PC-3 (cell line): ENCODE measurements around the gene FSTL4. TPM values are rescaled to one million over a fixed set of nuclear protein-coding genes. Genes with fewer than 3 reads are reported as not detected.

Experiments used
- ATAC-seq: fragments of 200-7000 bp; cut with Tn5 transposase; 2 replicates; pipeline ENCODE4 v1.9.1; 2020; ENCODE audit warnings: mild to moderate bottlenecking, moderate library complexity
- BruUV-seq: library from RNA; stranded (reverse); fragments of 400-500 nt; replicated peaks from 2 replicates; lab custom pipeline; 2021; lab: Mats Ljungman, UMichigan
- CTCF ChIA-PET: fragments of 300-600 bp; sonication (Branson Sonifier 250); formaldehyde crosslinking; loops from one replicate; lab custom pipeline; 2022; ENCODE audit warnings: antibody characterized with exemption; lab: Charles Lee
- POLR2A ChIA-PET: fragments of 300-600 bp; sonication (Branson Sonifier 250); formaldehyde crosslinking; loops from one replicate; lab custom pipeline; 2022; ENCODE audit warnings: antibody characterized with exemption; ENCODE audit not compliant: unreplicated experiment; lab: Charles Lee
- DNase-seq: peaks from one replicate; pipeline ENCODE4 v3.0.0-alpha.2; 2015
- H2AFZ ChIP-seq: fragments of 300-600 bp; sonication (generic); 2 replicates; pipeline ENCODE4 v1.6.0; 2016; ENCODE audit warnings: antibody characterized with exemption, low read length
- H3F3A ChIP-seq: fragments of 300-600 bp; sonication (generic); one replicate; pipeline ENCODE4 v1.6.0; 2017; ENCODE audit warnings: antibody characterized with exemption, low read length, control low read depth, mild to moderate bottlenecking; ENCODE audit not compliant: unreplicated experiment
- H3K27ac ChIP-seq: fragments of 300-600 bp; sonication (generic); 2 replicates; pipeline ENCODE4 v1.5.1; 2016; ENCODE audit warnings: mild to moderate bottlenecking, low read length
- H3K27me3 ChIP-seq: fragments of 300-600 bp; sonication (generic); 2 replicates; pipeline ENCODE4 v1.6.1; 2016; ENCODE audit warnings: low read length, mixed read lengths
- H3K36me3 ChIP-seq: fragments of 300-600 bp; sonication (generic); 2 replicates; pipeline ENCODE4 v1.6.1; 2016; ENCODE audit warnings: low read depth, mixed run types, low read length, mixed read lengths
- H3K4me1 ChIP-seq: fragments of 300-600 bp; sonication (generic); 2 replicates; pipeline ENCODE4 v1.5.1; 2016; ENCODE audit warnings: low read length; ENCODE audit not compliant: insufficient read depth
- H3K4me2 ChIP-seq: fragments of 300-600 bp; sonication (generic); 2 replicates; pipeline ENCODE4 v1.6.0; 2016; ENCODE audit warnings: low read length
- H3K4me3 ChIP-seq: fragments of 300-600 bp; sonication (generic); 2 replicates; pipeline ENCODE4 v1.5.1; 2016; ENCODE audit warnings: mild to moderate bottlenecking, low read length, mixed read lengths
- H3K79me2 ChIP-seq: fragments of 300-600 bp; sonication (generic); 2 replicates; pipeline ENCODE4 v1.6.1; 2017; ENCODE audit warnings: low read length, mixed read lengths
- H3K9ac ChIP-seq: fragments of 300-600 bp; sonication (generic); 2 replicates; pipeline ENCODE4 v1.6.0; 2016; ENCODE audit warnings: mild to moderate bottlenecking, low read length
- H3K9me2 ChIP-seq: fragments of 300-600 bp; sonication (generic); replicated peaks from 2 replicates; pipeline ENCODE4 v1.6.1; 2016; ENCODE audit warnings: mixed run types, low read length, mixed read lengths
- H3K9me3 ChIP-seq: fragments of 300-600 bp; sonication (generic); 2 replicates; pipeline ENCODE4 v1.6.1; 2016; ENCODE audit warnings: low read length, mixed read lengths
- H4K20me1 ChIP-seq: fragments of 300-600 bp; sonication (generic); 2 replicates; pipeline ENCODE4 v1.6.1; 2016; ENCODE audit warnings: low read length, mixed read lengths
- CTCF ChIP-seq: fragments of 300-600 bp; sonication (generic); conservative IDR thresholded peaks from 2 replicates; pipeline ENCODE4 v1.5.1; 2017; ENCODE audit warnings: antibody characterized with exemption, low read depth, mild to moderate bottlenecking, low read length
- EZH2 ChIP-seq: fragments of 300-600 bp; sonication (generic); IDR thresholded peaks from one replicate; pipeline ENCODE4 v1.6.1; 2017; ENCODE audit warnings: antibody characterized with exemption, mild to moderate bottlenecking, low read length; ENCODE audit not compliant: unreplicated experiment
- EZH2phosphoT487 ChIP-seq: fragments of 300-600 bp; sonication (generic); IDR thresholded peaks from 2 replicates; pipeline ENCODE4 v1.6.1; 2018; ENCODE audit warnings: mild to moderate bottlenecking, antibody characterized with exemption, low read length, borderline replicate concordance
- intact Hi-C: fragments of 100-400 bp; cut with micrococcal nuclease; formaldehyde crosslinking; loops from 2 replicates; pipeline ENCODE4 v1.9.0; 2023
- total RNA-seq: library from RNA; depleted of rRNA; stranded (reverse); fragments of >200 nt; gene quantifications from 2 replicates; pipeline ENCODE4 v1.2.3, GENCODE V29; 2014

The FSTL4 gene
- total RNA-seq, 1 experiment from 2014 or later, result 4.2 TPM

- Histone ChIP-seq H3K4me2 (no peak overlapping the region), H3K27ac (no peak overlapping the region), H3K4me1 (no peaks in the 10 kb centered on the region), H3K27me3 (no peaks in the 10 kb centered on the region), H3F3A (no peaks in the 10 kb centered on the region), H3K4me3 (no peak overlapping the region), H3K9me3 (no peaks in the 10 kb centered on the region), H4K20me1 (no peaks in the 10 kb centered on the region), H2AFZ (no peak overlapping the region), H3K9ac (no peak overlapping the region), H3K9me2 (no peaks in the 10 kb centered on the region), H3K36me3 (no peaks in the 10 kb centered on the region), H3K79me2 (no peaks in the 10 kb centered on the region)
- no TSS peak for BruUV-seq
- CTCF ChIA-PET, result no interaction called here
- TF ChIP-seq CTCF (no peak), EZH2phosphoT487 (no peak), EZH2 (no peak)
- DNase-seq (no peak), ATAC-seq (no peak)
- intact Hi-C loops, result no loop called here
- POLR2A ChIA-PET, result no interaction called here
These were observed 136.4 kb downstream of the FSTL4 start for GRCh38 chr5:133475986-133476385.

- DNase-seq (no peak), ATAC-seq (no peak)
- BruUV-seq, result no TSS peak
- ChIA-PET POLR2A (no interaction called here), CTCF (no interaction called here)
- no peaks in the 10 kb centered on the region for H3K4me1 ChIP-seq
- H3K4me2 ChIP-seq, result no peak overlapping the region
- no peak overlapping the region for H3K4me3 ChIP-seq
- H3K9me2 ChIP-seq, result no peaks in the 10 kb centered on the region
- H3K27ac ChIP-seq, result no peak overlapping the region
- H3F3A ChIP-seq, result no peaks in the 10 kb centered on the region
- H3K79me2 ChIP-seq, result no peaks in the 10 kb centered on the region
- intact Hi-C loops, result no loop called here
- H3K9me3 ChIP-seq, result no peaks in the 10 kb centered on the region
- no peak overlapping the region for H3K9ac ChIP-seq
- H2AFZ ChIP-seq, result no peak overlapping the region
- no peak for TF ChIP-seq CTCF
- no peak for TF ChIP-seq EZH2phosphoT487
- no peak for TF ChIP-seq EZH2
- no peaks in the 10 kb centered on the region for H4K20me1 ChIP-seq
- H3K27me3 ChIP-seq, result no peaks in the 10 kb centered on the region
- H3K36me3 ChIP-seq, result no peaks in the 10 kb centered on the region
These were observed 137.3 kb downstream of the FSTL4 start for GRCh38 chr5:133474851-133475590.

GRCh38 chr5:133473291-133473690 lies 139.1 kb downstream of the FSTL4 start:
- no peaks in the 10 kb centered on the region for H3K9me2 ChIP-seq
- BruUV-seq, result no TSS peak

More at GRCh38 chr5:133473291-133473690, 139.1 kb downstream of the FSTL4 start:
- intact Hi-C loops, result no loop called here
- Histone ChIP-seq H3K4me1 (no peaks in the 10 kb centered on the region), H3K4me2 (no peak overlapping the region), H3K27ac (no peak overlapping the region), H2AFZ (no peak overlapping the region), H4K20me1 (no peaks in the 10 kb centered on the region), H3K4me3 (no peak overlapping the region), H3K36me3 (no peaks in the 10 kb centered on the region), H3K27me3 (no peaks in the 10 kb centered on the region), H3K9me3 (no peaks in the 10 kb centered on the region), H3K9ac (no peak overlapping the region), H3F3A (no peaks in the 10 kb centered on the region), H3K79me2 (no peaks in the 10 kb centered on the region)
- DNase-seq (no peak), ATAC-seq (no peak)
- CTCF ChIA-PET, result no interaction called here
- TF ChIP-seq CTCF (no peak), EZH2phosphoT487 (no peak), EZH2 (no peak)
- POLR2A ChIA-PET, result no interaction called here
